H1 (cell line): ENCODE measurements around the gene TMEM107. TPM values are rescaled to one million over a fixed set of nuclear protein-coding genes. Genes with fewer than 3 reads are reported as not detected.
A peak's percentile ranks its signal among the peaks of the same experiment; 100 is the strongest.

ENCODE experiments used
- CTCF ChIA-PET: fragments of 300-600 bp; sonication (Branson Sonifier 250); formaldehyde crosslinking; loops from one replicate; lab custom pipeline; 2021; ENCODE audit not compliant: partially characterized antibody; lab: Charles Lee
- POLR2A ChIA-PET: fragments of 300-600 bp; sonication (Branson Sonifier 250); formaldehyde crosslinking; loops from one replicate; lab custom pipeline; 2021; ENCODE audit warnings: inconsistent platforms; ENCODE audit not compliant: partially characterized antibody; lab: Charles Lee
- DNase-seq, 2 experiments: peaks; one replicate each; pipeline versions ENCODE4 v3.0.0 to v3.0.0-alpha.2; 2010 to 2022; ENCODE audit warnings: low spot score in 2 of 2, low read depth in 1 of 2, mixed read lengths in 1 of 2
- FAIRE-seq: peaks from 2 replicates; lab custom pipeline; 2011; peaks lifted over from hg19 to GRCh38; lab: Jason Lieb, UNC
- H2AFZ ChIP-seq: 2 replicates; pipeline ENCODE4 v1.8.1; 2012; ENCODE audit warnings: low read length, inconsistent platforms
- H2AK5ac ChIP-seq: 2 replicates; pipeline ENCODE4 v1.6.1; 2013; ENCODE audit warnings: low read depth, low read length
- H2BK120ac ChIP-seq: replicated peaks from 2 replicates; pipeline ENCODE3; 2013; ENCODE audit warnings: low read depth, low read length, inconsistent platforms
- H2BK12ac ChIP-seq: 2 replicates; pipeline ENCODE4 v1.6.1; 2013; ENCODE audit warnings: low read depth, low read length
- H2BK15ac ChIP-seq: 2 replicates; pipeline ENCODE4 v1.6.1; 2013; ENCODE audit warnings: low read length
- H2BK20ac ChIP-seq: 2 replicates; pipeline ENCODE4 v1.6.1; 2013; ENCODE audit warnings: low read length
- H2BK5ac ChIP-seq: 2 replicates; pipeline ENCODE4 v1.6.1; 2013; ENCODE audit warnings: low read depth, low read length
- H3K14ac ChIP-seq: 2 replicates; pipeline ENCODE4 v1.6.1; 2013; ENCODE audit warnings: inconsistent platforms; ENCODE audit not compliant: insufficient read length
- H3K18ac ChIP-seq: 2 replicates; pipeline ENCODE4 v1.6.1; 2013; ENCODE audit warnings: low read length; ENCODE audit errors: extremely low read depth
- H3K23ac ChIP-seq: 2 replicates; pipeline ENCODE4 v1.6.1; 2013; ENCODE audit warnings: inconsistent platforms; ENCODE audit not compliant: insufficient read length
- H3K23me2 ChIP-seq: 2 replicates; pipeline ENCODE4 v1.6.1; 2013; ENCODE audit warnings: low read depth, low read length
- H3K27ac ChIP-seq: 2 replicates; pipeline ENCODE4 v1.6.1; 2011; ENCODE audit warnings: low read depth, low read length, inconsistent platforms
- H3K27me3 ChIP-seq, 4 experiments: replicated peaks in 1 of 4; 1 replicate in 1 of 4; 2 replicates in 3 of 4; pipeline versions ENCODE4 v1.6.1 to v1.8.1; 2011 to 2013; ENCODE audit warnings: low read length in 3 of 4, mild to moderate bottlenecking in 3 of 4, inconsistent platforms in 2 of 4, mixed read lengths in 2 of 4, moderate library complexity in 1 of 4; ENCODE audit not compliant: control insufficient read depth in 3 of 4, insufficient read depth in 3 of 4; ENCODE audit errors: extremely low read depth in 1 of 4
- H3K36me3 ChIP-seq, 4 experiments: 2 replicates each; pipeline versions ENCODE4 v1.6.1 to v1.8.1; 2011 to 2013; ENCODE audit warnings: mild to moderate bottlenecking in 4 of 4, low read length in 3 of 4, moderate library complexity in 2 of 4, control low read depth in 1 of 4, inconsistent platforms in 1 of 4; ENCODE audit not compliant: insufficient read depth in 4 of 4, control insufficient read depth in 2 of 4
- H3K4ac ChIP-seq: replicated peaks from 2 replicates; pipeline ENCODE3; 2013; ENCODE audit warnings: low read length, low read depth, mixed read lengths, inconsistent platforms; ENCODE audit not compliant: insufficient read length
- H3K4me1 ChIP-seq, 4 experiments: replicated peaks in 1 of 4; 1 replicate in 1 of 4; 2 replicates in 3 of 4; pipeline versions ENCODE4 v1.6.1 to v1.8.1; 2011 to 2013; ENCODE audit warnings: low read length in 3 of 4, inconsistent platforms in 2 of 4, mixed read lengths in 1 of 4; ENCODE audit not compliant: insufficient read depth in 4 of 4, control insufficient read depth in 3 of 4
- H3K4me2 ChIP-seq, 2 experiments: 2 replicates each; pipeline versions ENCODE4 v1.6.1 to v1.8.1; 2011 to 2013; ENCODE audit warnings: low read depth in 2 of 2, low read length in 2 of 2, control low read depth in 1 of 2, inconsistent platforms in 1 of 2, mild to moderate bottlenecking in 1 of 2; ENCODE audit not compliant: insufficient read depth in 1 of 2
- H3K4me3 ChIP-seq, 4 experiments: fragments of 200-600, 300-600 bp in 1 of 4; sonication (generic), shearing (Covaris generic), sonication (Bioruptor Twin) in 1 of 4; 2 replicates each; pipeline versions ENCODE4 v1.5.1 to v1.8.1; 2011 to 2016; ENCODE audit warnings: low read length in 4 of 4, low read depth in 3 of 4, control low read depth in 2 of 4, inconsistent platforms in 2 of 4, mild to moderate bottlenecking in 2 of 4, mixed read lengths in 1 of 4, moderate library complexity in 1 of 4; ENCODE audit not compliant: insufficient read depth in 2 of 4; ENCODE audit errors: extremely low read depth in 1 of 4
- H3K56ac ChIP-seq: replicated peaks from 2 replicates; pipeline ENCODE3; 2013; ENCODE audit warnings: low read depth, mild to moderate bottlenecking, mixed read lengths, low read length, inconsistent platforms; ENCODE audit not compliant: insufficient read length
- H3K79me1 ChIP-seq: 2 replicates; pipeline ENCODE4 v1.6.1; 2013; ENCODE audit warnings: low read depth, low read length, control low read depth
- H3K79me2 ChIP-seq, 2 experiments: 2 replicates each; pipeline versions ENCODE4 v1.6.1 to v1.8.1; 2012 to 2013; ENCODE audit warnings: low read length in 2 of 2, mild to moderate bottlenecking in 2 of 2, inconsistent platforms in 1 of 2; ENCODE audit not compliant: insufficient read depth in 2 of 2, control insufficient read depth in 1 of 2
- H3K9ac ChIP-seq, 4 experiments: replicated peaks in 1 of 4; 1 replicate in 1 of 4; 2 replicates in 3 of 4; pipeline versions ENCODE4 v1.6.1 to v1.8.1; 2011 to 2013; ENCODE audit warnings: low read depth in 3 of 4, low read length in 3 of 4, control low read depth in 2 of 4, mild to moderate bottlenecking in 2 of 4, moderate library complexity in 2 of 4, inconsistent platforms in 1 of 4; ENCODE audit errors: extremely low read depth in 1 of 4
- H3K9me3 ChIP-seq, 2 experiments: 2 replicates each; pipeline versions ENCODE4 v1.6.1 to v1.8.1; 2012 to 2013; ENCODE audit warnings: mild to moderate bottlenecking in 2 of 2, moderate library complexity in 2 of 2, control low read depth in 1 of 2, inconsistent platforms in 1 of 2, low read depth in 1 of 2, low read length in 1 of 2, mixed read lengths in 1 of 2; ENCODE audit not compliant: insufficient read depth in 2 of 2
- H4K20me1 ChIP-seq, 2 experiments: replicated peaks in 1 of 2; 2 replicates each; pipeline versions ENCODE3 to v1.8.1; 2011 to 2013; ENCODE audit warnings: inconsistent platforms in 2 of 2, low read length in 2 of 2, mild to moderate bottlenecking in 1 of 2; ENCODE audit not compliant: insufficient read depth in 2 of 2, control insufficient read depth in 1 of 2
- H4K5ac ChIP-seq: 2 replicates; pipeline ENCODE4 v1.6.1; 2013; ENCODE audit warnings: low read length, low read depth, mixed read lengths, inconsistent platforms; ENCODE audit not compliant: insufficient read length
- H4K8ac ChIP-seq: 2 replicates; pipeline ENCODE4 v1.8.0; 2013; ENCODE audit warnings: mild to moderate bottlenecking, moderate library complexity, low read length, inconsistent platforms; ENCODE audit not compliant: insufficient read depth; ENCODE audit errors: extremely low read depth
- H4K91ac ChIP-seq: replicated peaks from 2 replicates; pipeline ENCODE3; 2013; ENCODE audit warnings: low read length, mixed read lengths, inconsistent platforms; ENCODE audit not compliant: insufficient read length
- CTBP2 ChIP-seq: IDR thresholded peaks from 2 replicates; pipeline ENCODE4 v1.7.0; 2011; ENCODE audit warnings: borderline replicate concordance, mild to moderate bottlenecking, moderate library complexity, mixed read lengths, low read length; ENCODE audit not compliant: insufficient read depth, insufficient read length
- GTF2F1 ChIP-seq: IDR thresholded peaks from 2 replicates; pipeline ENCODE4 v1.6.1; 2012; ENCODE audit warnings: low read depth, low read length, improper control_type of control experiment, borderline replicate concordance
- KDM1A ChIP-seq: fragments of 200-600, 300-600 bp; sonication (generic); IDR thresholded peaks from 2 replicates; pipeline ENCODE4 v1.7.1; 2016; ENCODE audit warnings: mild to moderate bottlenecking, low read length, borderline replicate concordance
- KDM4A ChIP-seq: IDR thresholded peaks from one replicate; pipeline ENCODE4 v1.7.1; 2012; ENCODE audit warnings: low read depth, mild to moderate bottlenecking, moderate library complexity, low read length, inconsistent platforms; ENCODE audit not compliant: severe bottlenecking
- POU5F1 ChIP-seq: IDR thresholded peaks from 2 replicates; pipeline ENCODE4 v1.6.1; 2011; ENCODE audit warnings: low read depth, mild to moderate bottlenecking, low read length, moderate library complexity
- RXRA ChIP-seq: IDR thresholded peaks from 2 replicates; pipeline ENCODE4 v1.6.1; 2011; ENCODE audit warnings: low read depth, mild to moderate bottlenecking, low read length, moderate library complexity; ENCODE audit not compliant: insufficient read depth
- SRF ChIP-seq: IDR thresholded peaks from 2 replicates; pipeline ENCODE4 v1.6.1; 2011; ENCODE audit warnings: mild to moderate bottlenecking, low read depth, low read length, moderate library complexity
- SUZ12 ChIP-seq: fragments of 200-600 bp; sonication (generic); IDR thresholded peaks from 2 replicates; pipeline ENCODE4 v1.6.1; 2012; ENCODE audit warnings: mild to moderate bottlenecking, inconsistent platforms, low read length, moderate library complexity, mixed read lengths
- TAF1 ChIP-seq: IDR thresholded peaks from 2 replicates; pipeline ENCODE4 v1.6.1; 2011; ENCODE audit warnings: mild to moderate bottlenecking, low read depth, low read length
- TEAD4 ChIP-seq: IDR thresholded peaks from 2 replicates; pipeline ENCODE4 v1.6.1; 2012; ENCODE audit warnings: low read depth, low read length, inconsistent platforms, mixed read lengths
- WGBS, 2 experiments: shearing (Covaris generic) in 1 of 2; methylation state at CpG; one replicate each; pipeline versions ENCODE4 v1.1.6 to v1.1.7; 2013 to 2015; ENCODE audit warnings: low lambda C conversion rate in 2 of 2, mixed read lengths in 2 of 2, inconsistent platforms in 1 of 2, low coverage in 1 of 2, missing lambda C conversion rate in 1 of 2; ENCODE audit not compliant: insufficient replicate concordance in 2 of 2, insufficient coverage in 1 of 2, insufficient read length in 1 of 2; ENCODE audit errors: extremely low coverage in 1 of 2, missing lambda C conversion rate in 1 of 2; 5-methylcytosine and 5-hydroxymethylcytosine counted together
- polyA plus RNA-seq, 7 experiments: library from polyadenylated mRNA; depleted of rRNA in 3 of 7; stranded (reverse) in 5 of 7; unstranded in 2 of 7; fragments of >200 nt in 5 of 7; fragments of 200-250 nt in 2 of 7; gene quantifications; 1 replicate in 5 of 7; 2 replicates in 1 of 7; 4 replicates in 1 of 7; pipeline versions ENCODE4 v1.2.1 to v1.2.3, GENCODE V29; 2011 to 2013; ENCODE audit warnings: missing spikeins in 2 of 7, mixed read lengths in 2 of 7
- total RNA-seq: library from RNA; stranded (reverse); fragmentation: NEBNext Ultra II Directional; extraction: Animal tissue kit (Norgen Biotek cat#: 25700); gene quantifications from 2 replicates; pipeline ENCODE4 v1.2.1, GENCODE V29; 2021
- TF ChIP-seq, protein P1 (sequence below): IDR thresholded peaks from 2 replicates; pipeline ENCODE4 v1.6.1; 2011; ENCODE audit warnings: low read depth, mild to moderate bottlenecking, low read length; ENCODE audit not compliant: insufficient read depth

Gene TMEM107
- total and polyA plus RNA-seq, 2 of the 8 experiments (the other 6 are each of a cell fraction or from before 2014, with no cell fraction given): 17.3 to 21.5 TPM

GRCh38 chr17:8153957-8154607, 22.1 kb downstream of the TMEM107 start:
- no peak overlapping the region for H3K23ac ChIP-seq
- peak overlapping the region; percentile 91 for H2BK12ac ChIP-seq
- H2AFZ ChIP-seq: no peak overlapping the region
- no peak overlapping the region for H3K56ac ChIP-seq
- ChIA-PET POLR2A (interaction anchor here (0.7 to 15.7 kb wide), 9 partner anchors 9 to 65 kb away, joined by 3 to 289 read pairs (median 5); partner anchors contain the start of genes ALOXE3, AURKB, HES7 and TMEM107), CTCF (interaction anchor here (0.6 to 10.3 kb wide), 4 partner anchors 11 to 294 kb away, joined by 3 to 133 read pairs (median 4); partner anchors contain the start of gene ALOXE3)
- peak overlapping the region; percentile 88 for H2BK15ac ChIP-seq
- DNase-seq: peak; percentile 75 to 99
- peak overlapping the region; percentile 3; the same call in 1 of the 2 replicates for H2AK5ac ChIP-seq
- peak overlapping the region; percentile 83; the same call in 1 of the 2 replicates for H4K8ac ChIP-seq
- no peak overlapping the region for H2BK120ac ChIP-seq
- peak overlapping the region; percentile 84 for H3K27ac ChIP-seq
- H3K4me3 ChIP-seq: peak overlapping the region; percentile 22 to 76 (median 36); a peak in 7 of 8 replicates
- H3K9me3 ChIP-seq: no peaks in the 10 kb centered on the region
- 12% methylated on average over 16 of the region's 22 CpGs; no CpG with 5 or more reads in 1 of the 2 experiments for WGBS, 2 experiments
- H2BK20ac ChIP-seq: no peak overlapping the region
- peak overlapping the region; percentile 20 for H4K91ac ChIP-seq
- H3K79me1 ChIP-seq: peaks cover 7% of the 10 kb centered on the region; the same call in 1 of the 2 replicates
- no peak overlapping the region for H3K4ac ChIP-seq
- no peaks in the 10 kb centered on the region for H3K27me3 ChIP-seq
- H3K36me3 ChIP-seq: peaks cover 5 to 9% (median 7%) of the 10 kb centered on the region in 4 experiments; a peak in 6 of 8 replicates
- no peak overlapping the region for H4K5ac ChIP-seq
- peak overlapping the region; percentile 38 for H3K18ac ChIP-seq
- H4K20me1 ChIP-seq: peaks cover 0 to 16% of the 10 kb centered on the region in 2 experiments
- no peak for FAIRE-seq
- H3K9ac ChIP-seq: peak overlapping the region in 3 of 4 experiments; percentile 22 to 51 (median 48); a peak in 5 of 7 replicates
- H3K4me2 ChIP-seq: peak overlapping the region; percentile 96 to 100
- H3K14ac ChIP-seq: no peak overlapping the region
- H3K79me2 ChIP-seq: peaks cover 0 to 5% of the 10 kb centered on the region in 2 experiments; a peak in 1 of 4 replicates
- H2BK5ac ChIP-seq: peak overlapping the region; percentile 68; the same call in 1 of the 2 replicates
- H3K23me2 ChIP-seq: peaks cover 21% of the 10 kb centered on the region
- H3K4me1 ChIP-seq: peaks cover 12 to 33% (median 19%) of the 10 kb centered on the region in 4 experiments
- TF ChIP-seq CTBP2 (no peak), TAF1 (peak; percentile 80), GTF2F1 (no peak), SRF (no peak), RXRA (no peak), SUZ12 (no peak), KDM4A (peak; percentile 32), TEAD4 (peak; percentile 98), POU5F1 (no peak), KDM1A (no peak)
- TF ChIP-seq, protein P1, sequence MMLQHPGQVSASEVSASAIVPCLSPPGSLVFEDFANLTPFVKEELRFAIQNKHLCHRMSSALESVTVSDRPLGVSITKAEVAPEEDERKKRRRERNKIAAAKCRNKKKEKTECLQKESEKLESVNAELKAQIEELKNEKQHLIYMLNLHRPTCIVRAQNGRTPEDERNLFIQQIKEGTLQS: no peak
